SK-N-SH (cell line): ENCODE measurements around the gene WLS.

ENCODE experiments used
- EZH2phosphoT487 ChIP-seq: fragments of 200-600 bp; sonication (generic); IDR thresholded peaks from 2 replicates; pipeline ENCODE4 v1.6.1; 2017; ENCODE audit warnings: low read depth, mixed run types, mild to moderate bottlenecking, antibody characterized with exemption, moderate library complexity, borderline replicate concordance
- RAD21 ChIP-seq: IDR thresholded peaks from 2 replicates; pipeline ENCODE4 v1.6.1; 2012; ENCODE audit warnings: mild to moderate bottlenecking, low read length
- RFX5 ChIP-seq: IDR thresholded peaks from 2 replicates; pipeline ENCODE4 v1.6.1; 2012; ENCODE audit warnings: mild to moderate bottlenecking, improper control_type of control experiment, low read length
- TEAD4 ChIP-seq: IDR thresholded peaks from 2 replicates; pipeline ENCODE4 v1.4.0; 2012; ENCODE audit warnings: mild to moderate bottlenecking, borderline replicate concordance; ENCODE audit not compliant: insufficient read depth
- ZBTB33 ChIP-seq: IDR thresholded peaks from 2 replicates; pipeline ENCODE4 v1.4.0; 2012; ENCODE audit warnings: low read depth, borderline replicate concordance
- TF ChIP-seq, protein P1 (sequence below): fragments of 200-600 bp; sonication (generic); IDR thresholded peaks from 2 replicates; pipeline ENCODE4 v1.6.1; 2017; ENCODE audit warnings: antibody characterized with exemption, mild to moderate bottlenecking, moderate library complexity
- TF ChIP-seq, protein P2 (sequence below): IDR thresholded peaks from 2 replicates; pipeline ENCODE4 v1.6.1; 2012; ENCODE audit warnings: mild to moderate bottlenecking, low read depth, low read length, moderate library complexity

DNA sequence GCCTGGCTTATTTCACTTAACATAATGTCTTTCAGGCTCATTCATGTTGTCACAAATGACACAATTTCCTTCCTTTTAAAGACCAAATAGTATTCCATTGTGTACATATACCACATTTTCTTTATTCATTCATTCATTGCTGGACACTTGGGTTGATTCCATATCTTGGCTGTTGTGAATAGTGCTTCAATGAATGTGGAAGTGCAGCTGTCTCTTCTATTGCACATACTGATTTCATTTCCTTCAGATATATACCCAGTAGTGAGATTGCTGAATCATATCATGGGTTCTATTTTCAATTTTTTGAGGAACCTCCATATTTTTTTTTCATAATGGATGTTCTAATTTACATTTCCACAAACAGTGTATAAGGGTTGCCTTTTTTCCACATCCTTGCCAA is 38.6 kb upstream of the WLS start:
- TF ChIP-seq, protein P1, sequence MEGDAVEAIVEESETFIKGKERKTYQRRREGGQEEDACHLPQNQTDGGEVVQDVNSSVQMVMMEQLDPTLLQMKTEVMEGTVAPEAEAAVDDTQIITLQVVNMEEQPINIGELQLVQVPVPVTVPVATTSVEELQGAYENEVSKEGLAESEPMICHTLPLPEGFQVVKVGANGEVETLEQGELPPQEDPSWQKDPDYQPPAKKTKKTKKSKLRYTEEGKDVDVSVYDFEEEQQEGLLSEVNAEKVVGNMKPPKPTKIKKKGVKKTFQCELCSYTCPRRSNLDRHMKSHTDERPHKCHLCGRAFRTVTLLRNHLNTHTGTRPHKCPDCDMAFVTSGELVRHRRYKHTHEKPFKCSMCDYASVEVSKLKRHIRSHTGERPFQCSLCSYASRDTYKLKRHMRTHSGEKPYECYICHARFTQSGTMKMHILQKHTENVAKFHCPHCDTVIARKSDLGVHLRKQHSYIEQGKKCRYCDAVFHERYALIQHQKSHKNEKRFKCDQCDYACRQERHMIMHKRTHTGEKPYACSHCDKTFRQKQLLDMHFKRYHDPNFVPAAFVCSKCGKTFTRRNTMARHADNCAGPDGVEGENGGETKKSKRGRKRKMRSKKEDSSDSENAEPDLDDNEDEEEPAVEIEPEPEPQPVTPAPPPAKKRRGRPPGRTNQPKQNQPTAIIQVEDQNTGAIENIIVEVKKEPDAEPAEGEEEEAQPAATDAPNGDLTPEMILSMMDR = no peak
- TF ChIP-seq TEAD4 (no peak), RFX5 (no peak), ZBTB33 (no peak), EZH2phosphoT487 (no peak), RAD21 (no peak)
- TF ChIP-seq, protein P2, sequence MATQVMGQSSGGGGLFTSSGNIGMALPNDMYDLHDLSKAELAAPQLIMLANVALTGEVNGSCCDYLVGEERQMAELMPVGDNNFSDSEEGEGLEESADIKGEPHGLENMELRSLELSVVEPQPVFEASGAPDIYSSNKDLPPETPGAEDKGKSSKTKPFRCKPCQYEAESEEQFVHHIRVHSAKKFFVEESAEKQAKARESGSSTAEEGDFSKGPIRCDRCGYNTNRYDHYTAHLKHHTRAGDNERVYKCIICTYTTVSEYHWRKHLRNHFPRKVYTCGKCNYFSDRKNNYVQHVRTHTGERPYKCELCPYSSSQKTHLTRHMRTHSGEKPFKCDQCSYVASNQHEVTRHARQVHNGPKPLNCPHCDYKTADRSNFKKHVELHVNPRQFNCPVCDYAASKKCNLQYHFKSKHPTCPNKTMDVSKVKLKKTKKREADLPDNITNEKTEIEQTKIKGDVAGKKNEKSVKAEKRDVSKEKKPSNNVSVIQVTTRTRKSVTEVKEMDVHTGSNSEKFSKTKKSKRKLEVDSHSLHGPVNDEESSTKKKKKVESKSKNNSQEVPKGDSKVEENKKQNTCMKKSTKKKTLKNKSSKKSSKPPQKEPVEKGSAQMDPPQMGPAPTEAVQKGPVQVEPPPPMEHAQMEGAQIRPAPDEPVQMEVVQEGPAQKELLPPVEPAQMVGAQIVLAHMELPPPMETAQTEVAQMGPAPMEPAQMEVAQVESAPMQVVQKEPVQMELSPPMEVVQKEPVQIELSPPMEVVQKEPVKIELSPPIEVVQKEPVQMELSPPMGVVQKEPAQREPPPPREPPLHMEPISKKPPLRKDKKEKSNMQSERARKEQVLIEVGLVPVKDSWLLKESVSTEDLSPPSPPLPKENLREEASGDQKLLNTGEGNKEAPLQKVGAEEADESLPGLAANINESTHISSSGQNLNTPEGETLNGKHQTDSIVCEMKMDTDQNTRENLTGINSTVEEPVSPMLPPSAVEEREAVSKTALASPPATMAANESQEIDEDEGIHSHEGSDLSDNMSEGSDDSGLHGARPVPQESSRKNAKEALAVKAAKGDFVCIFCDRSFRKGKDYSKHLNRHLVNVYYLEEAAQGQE = no peak
